Fibroblast of lung (primary cell): Measurements from ENCODE around the gene KRTAP6-2. TPM values are rescaled to one million over a fixed set of nuclear protein-coding genes. Genes with fewer than 3 reads are reported as not detected.

Experiments
- DNase-seq, 2 donors: peaks; one replicate each; pipeline versions ENCODE4 v3.0.0 to v3.0.0-alpha.2; 2010; ENCODE audit warnings: low read depth in 2 of 2
- H2AFZ ChIP-seq: 2 replicates; pipeline ENCODE4 v1.5.1; 2012; ENCODE audit warnings: low read length, control low read depth, inconsistent platforms
- H3K27ac ChIP-seq: 2 replicates; pipeline ENCODE4 v1.5.1; 2011; ENCODE audit warnings: low read length, control low read depth; ENCODE audit not compliant: insufficient read depth
- H3K27me3 ChIP-seq: 2 replicates; pipeline ENCODE4 v1.5.1; 2011; ENCODE audit warnings: mild to moderate bottlenecking, low read length; ENCODE audit not compliant: control insufficient read depth, insufficient read depth
- H3K36me3 ChIP-seq: 2 replicates; pipeline ENCODE4 v1.5.1; 2011; ENCODE audit warnings: low read length; ENCODE audit not compliant: control insufficient read depth, insufficient read depth
- H3K4me1 ChIP-seq: 2 replicates; pipeline ENCODE4 v1.5.1; 2011; ENCODE audit warnings: low read length; ENCODE audit not compliant: control insufficient read depth, insufficient read depth; ENCODE audit errors: extremely low read depth
- H3K4me2 ChIP-seq: 2 replicates; pipeline ENCODE4 v1.5.1; 2011; ENCODE audit warnings: low read length, control low read depth; ENCODE audit not compliant: insufficient read depth; ENCODE audit errors: extremely low read depth
- H3K4me3 ChIP-seq, 4 experiments: fragments of 200-600 bp in 1 of 4; sonication (generic) in 1 of 4; replicated peaks in 1 of 4; 2 replicates each; pipeline ENCODE4 v1.5.1; 2011 to 2016; ENCODE audit warnings: low read length in 4 of 4, low read depth in 3 of 4, mild to moderate bottlenecking in 3 of 4, control low read depth in 2 of 4, inconsistent platforms in 1 of 4, mixed read lengths in 1 of 4; ENCODE audit not compliant: insufficient read depth in 1 of 4; ENCODE audit errors: control extremely low read depth in 1 of 4
- H3K79me2 ChIP-seq: 2 replicates; pipeline ENCODE4 v1.5.1; 2012; ENCODE audit warnings: mild to moderate bottlenecking, low read length, inconsistent platforms; ENCODE audit not compliant: control insufficient read depth, insufficient read depth
- H3K9ac ChIP-seq: 2 replicates; pipeline ENCODE4 v1.5.1; 2011; ENCODE audit warnings: mild to moderate bottlenecking, low read length, control low read depth; ENCODE audit not compliant: insufficient read depth
- H3K9me3 ChIP-seq: 2 replicates; pipeline ENCODE4 v1.5.1; 2012; ENCODE audit warnings: low read depth, low read length; ENCODE audit not compliant: control insufficient read depth, insufficient read depth
- H4K20me1 ChIP-seq: 2 replicates; pipeline ENCODE4 v1.5.1; 2011; ENCODE audit warnings: low read length; ENCODE audit not compliant: control insufficient read depth, insufficient read depth; ENCODE audit errors: extremely low read depth
- EZH2 ChIP-seq: IDR thresholded peaks from 2 replicates; pipeline ENCODE4 v1.5.1; 2012; ENCODE audit warnings: low read length, control low read depth, mild to moderate bottlenecking; ENCODE audit errors: missing control alignments
- polyA plus RNA-seq, 2 donors: library from polyadenylated mRNA; depleted of rRNA in 1 of 2; stranded (reverse) in 1 of 2; unstranded in 1 of 2; fragments of >200 nt; gene quantifications; 2 replicates each; pipeline ENCODE4 v1.2.1, GENCODE V29; 2011 to 2012; ENCODE audit warnings: missing spikeins in 1 of 2
- total RNA-seq: library from RNA; depleted of rRNA; stranded (reverse); fragments of >200 nt; gene quantifications from 2 replicates; pipeline ENCODE4 v1.2.1, GENCODE V29; 2014
- TF ChIP-seq, protein P1 (sequence below), 2 donors: IDR thresholded peaks in 1 of 2; conservative IDR thresholded peaks in 1 of 2; 1 replicate in 1 of 2; 2 replicates in 1 of 2; pipeline ENCODE4 v1.5.1; 2011 to 2012; ENCODE audit warnings: low read length in 2 of 2, control low read depth in 1 of 2, inconsistent platforms in 1 of 2, low read depth in 1 of 2, mild to moderate bottlenecking in 1 of 2

Gene KRTAP6-2
- total and polyA plus RNA-seq, 2 donors (not counting 1 experiment from before 2014, with no cell fraction given), result not detected

DNA sequence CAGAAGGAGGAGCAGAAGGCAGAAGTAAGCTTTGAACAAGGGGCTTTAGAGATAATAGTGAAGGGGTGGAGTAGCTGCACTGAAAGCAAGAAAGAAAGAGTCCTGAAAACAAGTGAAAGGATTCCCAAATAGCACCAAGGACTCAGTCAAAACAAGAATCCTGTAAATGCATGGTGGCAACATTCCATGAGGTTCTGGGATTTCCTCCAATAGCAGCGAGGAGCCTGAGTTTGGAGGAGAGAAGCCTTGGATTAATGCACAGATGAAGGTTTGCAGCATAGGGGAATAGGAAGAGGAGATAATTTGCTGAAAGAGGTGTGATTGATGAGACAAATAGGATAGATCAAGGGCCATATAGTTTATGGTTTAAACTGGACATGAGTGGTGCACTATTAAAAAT is 19.4 kb downstream of the KRTAP6-2 start:
- no peak for DNase-seq
- Histone ChIP-seq H3K9me3 (no peaks in the 10 kb centered on the region), H3K4me3 (no peak overlapping the region)

DNA sequence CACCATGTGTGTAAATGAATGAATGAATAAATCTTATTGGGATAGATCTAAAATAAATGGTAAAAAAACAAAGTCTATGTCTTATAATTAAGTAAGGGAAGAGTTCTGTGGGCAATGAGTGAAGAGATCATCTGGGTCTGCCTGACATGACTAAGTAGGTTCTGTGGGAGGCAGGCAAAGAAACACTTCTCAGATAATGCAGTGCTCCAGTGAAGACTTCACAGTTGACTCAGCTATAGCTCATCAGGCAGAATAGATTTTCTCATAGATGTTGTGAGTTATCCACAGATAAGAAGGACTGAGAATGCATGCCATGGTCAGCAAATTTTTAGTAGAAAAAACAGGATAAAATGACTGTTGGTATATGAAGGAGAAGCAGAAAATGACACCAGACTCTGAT is 20.9 kb downstream of the KRTAP6-2 start:
- Histone ChIP-seq H3K36me3 (no peaks in the 10 kb centered on the region), H3K9ac (no peak overlapping the region), H2AFZ (no peak overlapping the region), H3K27me3 (no peaks in the 10 kb centered on the region), H3K27ac (no peak overlapping the region), H3K4me1 (no peaks in the 10 kb centered on the region), H3K9me3 (no peaks in the 10 kb centered on the region), H4K20me1 (no peaks in the 10 kb centered on the region), H3K79me2 (no peaks in the 10 kb centered on the region), H3K4me3 (no peak overlapping the region), H3K4me2 (no peak overlapping the region)
- no peak for DNase-seq
- TF ChIP-seq, protein P1, sequence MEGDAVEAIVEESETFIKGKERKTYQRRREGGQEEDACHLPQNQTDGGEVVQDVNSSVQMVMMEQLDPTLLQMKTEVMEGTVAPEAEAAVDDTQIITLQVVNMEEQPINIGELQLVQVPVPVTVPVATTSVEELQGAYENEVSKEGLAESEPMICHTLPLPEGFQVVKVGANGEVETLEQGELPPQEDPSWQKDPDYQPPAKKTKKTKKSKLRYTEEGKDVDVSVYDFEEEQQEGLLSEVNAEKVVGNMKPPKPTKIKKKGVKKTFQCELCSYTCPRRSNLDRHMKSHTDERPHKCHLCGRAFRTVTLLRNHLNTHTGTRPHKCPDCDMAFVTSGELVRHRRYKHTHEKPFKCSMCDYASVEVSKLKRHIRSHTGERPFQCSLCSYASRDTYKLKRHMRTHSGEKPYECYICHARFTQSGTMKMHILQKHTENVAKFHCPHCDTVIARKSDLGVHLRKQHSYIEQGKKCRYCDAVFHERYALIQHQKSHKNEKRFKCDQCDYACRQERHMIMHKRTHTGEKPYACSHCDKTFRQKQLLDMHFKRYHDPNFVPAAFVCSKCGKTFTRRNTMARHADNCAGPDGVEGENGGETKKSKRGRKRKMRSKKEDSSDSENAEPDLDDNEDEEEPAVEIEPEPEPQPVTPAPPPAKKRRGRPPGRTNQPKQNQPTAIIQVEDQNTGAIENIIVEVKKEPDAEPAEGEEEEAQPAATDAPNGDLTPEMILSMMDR (conservative IDR thresholded peaks at IDR 0.05 in 1 of 2, IDR thresholded peaks at IDR 0.05 in 1 of 2; ENCODE audit: low read depth in 1 of 2, low read length in 2 of 2), result no peak
- no peak for TF ChIP-seq EZH2

More for the DNA sequence above, 19.4 kb downstream of the KRTAP6-2 start:
- no peak for TF ChIP-seq EZH2
- TF ChIP-seq, protein P1 (conservative IDR thresholded peaks at IDR 0.05 in 1 of 2, IDR thresholded peaks at IDR 0.05 in 1 of 2; ENCODE audit: low read depth in 1 of 2, low read length in 2 of 2), result no peak
- H3K27me3 ChIP-seq, result no peaks in the 10 kb centered on the region
- H3K36me3 ChIP-seq, result no peaks in the 10 kb centered on the region
- no peaks in the 10 kb centered on the region for H4K20me1 ChIP-seq
- H3K4me1 ChIP-seq, result no peaks in the 10 kb centered on the region
- no peak overlapping the region for H3K9ac ChIP-seq
- no peaks in the 10 kb centered on the region for H3K79me2 ChIP-seq
- no peak overlapping the region for H2AFZ ChIP-seq
- no peak overlapping the region for H3K4me2 ChIP-seq
- H3K27ac ChIP-seq, result no peak overlapping the region

GRCh38 chr21:30567617-30568016 is 31.1 kb downstream of the KRTAP6-2 start:
- no peak for DNase-seq
- TF ChIP-seq, protein P1 (conservative IDR thresholded peaks at IDR 0.05 in 1 of 2, IDR thresholded peaks at IDR 0.05 in 1 of 2; ENCODE audit: low read depth in 1 of 2, low read length in 2 of 2), result no peak
- TF ChIP-seq EZH2, result no peak
- Histone ChIP-seq H3K79me2 (no peaks in the 10 kb centered on the region), H3K4me1 (no peaks in the 10 kb centered on the region), H3K9me3 (no peaks in the 10 kb centered on the region), H3K4me3 (no peak overlapping the region), H3K27me3 (no peaks in the 10 kb centered on the region), H3K9ac (no peak overlapping the region), H3K27ac (no peak overlapping the region), H3K36me3 (no peaks in the 10 kb centered on the region), H4K20me1 (no peaks in the 10 kb centered on the region), H2AFZ (no peak overlapping the region), H3K4me2 (no peak overlapping the region)
